ENCODE measurements around the gene NDUFB10.
"Not testable (repeated sequence)": the region's sequence is repeated elsewhere in the genome, so short reads cannot be mapped to it uniquely, and the experiment has no call there.

The NDUFB10 gene

DNA sequence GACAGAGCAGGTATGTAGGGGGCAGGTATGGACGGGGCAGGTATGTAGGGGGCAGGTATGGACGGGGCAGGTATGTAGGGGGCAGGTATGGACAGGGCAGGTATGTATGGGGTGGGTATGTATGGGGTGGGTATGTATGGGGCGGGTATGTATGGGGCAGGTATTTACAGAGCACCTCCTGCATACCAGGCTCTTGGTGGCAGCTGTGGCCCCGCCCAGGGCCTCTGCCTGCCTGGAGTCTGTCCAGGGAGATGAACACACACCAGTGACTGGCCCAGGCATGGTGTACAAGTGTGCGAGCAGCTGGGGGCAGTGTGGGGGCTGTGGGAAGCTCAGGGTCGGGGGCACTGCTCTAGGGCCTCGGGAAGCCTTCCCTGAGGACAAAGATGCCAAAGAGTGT, 9.3 kb upstream of the NDUFB10 start:
- H3K36me3 ChIP-seq (ENCODE audit: control insufficient read depth, insufficient read depth, low read length) = no peaks in the 10 kb centered on the region
- no peak overlapping the region for H3K4me3 ChIP-seq (ENCODE audit: low read depth, low read length)
- H3K9ac ChIP-seq (ENCODE audit: low read depth, low read length) = no peak overlapping the region
- H3K9me3 ChIP-seq (ENCODE audit: control insufficient read depth, insufficient read depth, low read length) = no peaks in the 10 kb centered on the region
- no peak overlapping the region for H3K27ac ChIP-seq (ENCODE audit: low read depth, low read length)
- H3K4me1 ChIP-seq (ENCODE audit: control insufficient read depth, insufficient read depth, low read length) = no peaks in the 10 kb centered on the region
- H3K27me3 ChIP-seq (ENCODE audit: control insufficient read depth, insufficient read depth, low read length) = no peaks in the 10 kb centered on the region

DNA sequence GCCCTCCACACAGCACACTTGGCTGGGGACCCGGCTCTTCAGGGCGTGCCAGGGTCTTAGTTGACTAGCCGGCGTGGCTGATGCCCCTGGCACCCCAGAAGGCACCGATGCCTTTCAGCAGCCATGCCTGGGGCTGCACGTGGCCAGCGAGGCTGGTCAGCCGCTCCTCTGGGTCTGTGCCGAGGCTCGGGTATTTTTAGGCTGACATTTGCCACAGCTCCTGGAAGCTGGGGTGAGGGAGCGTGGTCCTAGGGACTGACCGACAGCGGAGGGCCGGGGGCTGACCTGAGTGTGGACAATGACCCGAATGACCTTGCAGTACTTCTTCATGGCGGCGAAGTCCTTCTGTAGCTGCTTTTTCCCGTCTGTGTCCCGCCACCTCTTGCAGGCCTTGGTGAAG, 8.8 kb upstream of the NDUFB10 start:
- no peak overlapping the region for H3K4me3 ChIP-seq (ENCODE audit: low read depth, low read length)
- no peaks in the 10 kb centered on the region for H3K9me3 ChIP-seq (ENCODE audit: control insufficient read depth, insufficient read depth, low read length)
- H3K36me3 ChIP-seq (ENCODE audit: control insufficient read depth, insufficient read depth, low read length) = no peaks in the 10 kb centered on the region
- H3K9ac ChIP-seq (ENCODE audit: low read depth, low read length) = no peak overlapping the region
- no peaks in the 10 kb centered on the region for H3K27me3 ChIP-seq (ENCODE audit: control insufficient read depth, insufficient read depth, low read length)
- H3K4me1 ChIP-seq (ENCODE audit: control insufficient read depth, insufficient read depth, low read length) = no peaks in the 10 kb centered on the region
- no peak overlapping the region for H3K27ac ChIP-seq (ENCODE audit: low read depth, low read length)

DNA sequence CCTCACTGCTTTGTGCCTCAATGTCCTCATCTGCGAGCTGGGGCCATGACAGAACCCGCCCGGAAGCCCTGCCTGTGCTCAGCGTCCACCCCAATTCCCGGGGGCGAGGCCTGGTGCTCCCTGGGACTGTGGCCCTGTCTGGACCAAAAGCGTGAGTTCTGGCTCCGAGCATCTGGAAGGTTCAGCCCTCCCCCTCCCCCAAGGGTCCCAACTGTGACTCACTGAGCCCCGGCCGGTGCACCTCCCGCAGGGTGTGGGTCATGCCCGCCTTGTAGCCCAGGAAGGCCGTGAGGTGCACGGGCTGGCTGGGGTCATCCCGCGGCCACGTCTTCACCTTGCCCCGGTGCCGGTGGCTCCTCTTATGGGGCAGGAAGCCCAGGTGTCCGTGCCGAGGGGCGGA, 5.6 kb upstream of the NDUFB10 start:
- H3K27me3 ChIP-seq (ENCODE audit: control insufficient read depth, insufficient read depth, low read length) = no peaks in the 10 kb centered on the region
- no peaks in the 10 kb centered on the region for H3K9me3 ChIP-seq (ENCODE audit: control insufficient read depth, insufficient read depth, low read length)
- H3K36me3 ChIP-seq (ENCODE audit: control insufficient read depth, insufficient read depth, low read length) = no peaks in the 10 kb centered on the region
- H3K4me3 ChIP-seq (ENCODE audit: low read depth, low read length) = no peak overlapping the region
- H3K27ac ChIP-seq (ENCODE audit: low read depth, low read length) = no peak overlapping the region
- H3K9ac ChIP-seq (ENCODE audit: low read depth, low read length) = no peak overlapping the region
- H3K4me1 ChIP-seq (ENCODE audit: control insufficient read depth, insufficient read depth, low read length) = peaks cover 2% of the 10 kb centered on the region; the same call in 1 of the 2 replicates

DNA sequence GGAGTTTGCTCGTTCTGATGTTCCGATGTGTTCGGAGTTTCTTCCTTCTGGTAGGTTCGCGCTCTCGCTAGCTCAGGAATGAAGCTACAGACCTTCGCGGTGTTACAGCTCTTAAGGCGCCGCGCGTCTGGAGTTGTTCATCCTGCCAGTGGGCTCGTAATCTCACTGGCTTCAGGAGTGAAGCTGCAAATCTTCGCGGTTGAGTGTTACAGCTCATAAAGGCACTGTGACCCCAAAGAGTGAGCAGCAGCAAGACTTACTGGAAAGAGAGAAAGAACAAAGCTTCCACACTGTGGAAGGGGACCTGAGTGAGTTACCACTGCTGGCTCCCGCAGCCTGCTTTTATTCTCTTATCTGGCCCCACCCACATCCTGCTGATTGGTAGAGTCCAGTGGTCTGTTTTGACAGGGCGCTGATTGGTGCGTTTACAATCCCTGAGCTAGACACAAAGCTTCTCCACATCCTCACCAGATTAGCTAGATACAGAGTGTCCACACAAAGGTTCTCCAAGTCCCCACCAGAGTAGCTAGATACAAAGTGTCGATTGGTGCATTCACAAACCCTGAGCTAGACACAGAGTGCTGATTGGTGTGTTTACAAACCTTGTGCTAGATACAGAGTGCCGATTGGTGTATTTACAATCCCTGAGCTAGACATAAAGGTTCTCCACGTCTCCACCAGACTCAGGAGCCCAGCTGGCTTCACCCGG, 1.8 kb upstream of the NDUFB10 start:
- Histone ChIP-seq H3K36me3 (ENCODE audit: control insufficient read depth, insufficient read depth, low read length) (peaks cover 16% of the 10 kb centered on the region), H3K4me1 (ENCODE audit: control insufficient read depth, insufficient read depth, low read length) (peaks cover 11% of the 10 kb centered on the region)
- H3K27ac ChIP-seq (ENCODE audit: low read depth, low read length); H3K9ac ChIP-seq (ENCODE audit: low read depth, low read length); H3K4me3 ChIP-seq (ENCODE audit: low read depth, low read length); H3K9me3 ChIP-seq (ENCODE audit: control insufficient read depth, insufficient read depth, low read length); H3K27me3 ChIP-seq (ENCODE audit: control insufficient read depth, insufficient read depth, low read length): not testable (repeated sequence)

DNA sequence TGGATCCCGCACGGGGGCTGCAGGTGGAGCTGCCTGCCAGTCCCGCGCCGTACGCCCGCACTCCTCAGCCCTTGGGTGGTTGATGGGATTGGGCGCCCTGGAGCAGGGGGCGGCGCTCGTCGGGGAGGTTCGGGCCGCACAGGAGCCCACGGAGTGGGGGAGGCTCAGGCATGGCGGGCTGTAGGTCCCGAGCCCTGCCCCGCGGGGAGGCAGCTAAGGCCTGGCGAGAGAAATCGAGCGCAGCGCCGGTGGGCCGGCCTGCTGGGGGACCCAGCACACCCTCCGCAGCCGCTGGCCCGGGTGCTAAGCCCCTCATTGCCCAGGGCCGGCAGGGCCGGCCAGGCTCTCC, 1.2 kb upstream of the NDUFB10 start:
- not testable (repeated sequence) for H3K9me3 ChIP-seq (ENCODE audit: control insufficient read depth, insufficient read depth, low read length); H3K27ac ChIP-seq (ENCODE audit: low read depth, low read length); H3K27me3 ChIP-seq (ENCODE audit: control insufficient read depth, insufficient read depth, low read length); H3K4me3 ChIP-seq (ENCODE audit: low read depth, low read length); H3K9ac ChIP-seq (ENCODE audit: low read depth, low read length)
- H3K4me1 ChIP-seq (ENCODE audit: control insufficient read depth, insufficient read depth, low read length) = peaks cover 16% of the 10 kb centered on the region
- H3K36me3 ChIP-seq (ENCODE audit: control insufficient read depth, insufficient read depth, low read length) = peaks cover 21% of the 10 kb centered on the region

DNA sequence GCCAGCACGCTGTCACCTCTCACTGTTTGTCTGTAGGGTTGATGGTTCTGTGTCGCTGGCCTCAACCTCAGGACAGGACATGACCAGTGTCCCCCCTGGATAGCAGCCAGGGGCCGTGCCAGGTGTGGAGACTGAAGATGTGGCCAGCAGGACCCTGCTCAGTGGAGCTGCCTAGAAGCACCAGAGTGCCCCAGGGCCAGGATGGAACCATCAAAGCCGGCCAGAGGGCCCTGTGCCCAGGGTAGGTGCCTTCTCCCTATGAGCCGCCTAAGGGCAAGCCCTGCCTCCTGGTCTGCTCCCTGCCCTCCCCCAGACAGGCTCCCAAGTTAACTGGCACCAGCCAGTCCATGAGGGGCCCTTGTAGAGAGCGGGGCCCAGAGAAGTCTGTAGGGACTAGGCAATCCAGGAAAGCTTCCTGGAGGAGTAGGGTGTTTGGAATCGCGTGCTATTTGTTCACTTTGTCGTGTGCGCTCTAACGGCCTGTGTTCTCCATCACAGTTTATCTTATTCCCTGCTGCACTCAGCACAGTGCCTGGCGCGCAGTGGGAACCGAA, 546 bp upstream of the NDUFB10 start:
- Histone ChIP-seq H3K9me3 (ENCODE audit: control insufficient read depth, insufficient read depth, low read length) (no peaks in the 10 kb centered on the region), H3K36me3 (ENCODE audit: control insufficient read depth, insufficient read depth, low read length) (peaks cover 28% of the 10 kb centered on the region), H3K4me1 (ENCODE audit: control insufficient read depth, insufficient read depth, low read length) (peaks cover 18% of the 10 kb centered on the region), H3K27ac (ENCODE audit: low read depth, low read length) (no peak overlapping the region), H3K27me3 (ENCODE audit: control insufficient read depth, insufficient read depth, low read length) (no peaks in the 10 kb centered on the region), H3K9ac (ENCODE audit: low read depth, low read length) (no peak overlapping the region), H3K4me3 (ENCODE audit: low read depth, low read length) (peak overlapping the region; percentile 87)

DNA sequence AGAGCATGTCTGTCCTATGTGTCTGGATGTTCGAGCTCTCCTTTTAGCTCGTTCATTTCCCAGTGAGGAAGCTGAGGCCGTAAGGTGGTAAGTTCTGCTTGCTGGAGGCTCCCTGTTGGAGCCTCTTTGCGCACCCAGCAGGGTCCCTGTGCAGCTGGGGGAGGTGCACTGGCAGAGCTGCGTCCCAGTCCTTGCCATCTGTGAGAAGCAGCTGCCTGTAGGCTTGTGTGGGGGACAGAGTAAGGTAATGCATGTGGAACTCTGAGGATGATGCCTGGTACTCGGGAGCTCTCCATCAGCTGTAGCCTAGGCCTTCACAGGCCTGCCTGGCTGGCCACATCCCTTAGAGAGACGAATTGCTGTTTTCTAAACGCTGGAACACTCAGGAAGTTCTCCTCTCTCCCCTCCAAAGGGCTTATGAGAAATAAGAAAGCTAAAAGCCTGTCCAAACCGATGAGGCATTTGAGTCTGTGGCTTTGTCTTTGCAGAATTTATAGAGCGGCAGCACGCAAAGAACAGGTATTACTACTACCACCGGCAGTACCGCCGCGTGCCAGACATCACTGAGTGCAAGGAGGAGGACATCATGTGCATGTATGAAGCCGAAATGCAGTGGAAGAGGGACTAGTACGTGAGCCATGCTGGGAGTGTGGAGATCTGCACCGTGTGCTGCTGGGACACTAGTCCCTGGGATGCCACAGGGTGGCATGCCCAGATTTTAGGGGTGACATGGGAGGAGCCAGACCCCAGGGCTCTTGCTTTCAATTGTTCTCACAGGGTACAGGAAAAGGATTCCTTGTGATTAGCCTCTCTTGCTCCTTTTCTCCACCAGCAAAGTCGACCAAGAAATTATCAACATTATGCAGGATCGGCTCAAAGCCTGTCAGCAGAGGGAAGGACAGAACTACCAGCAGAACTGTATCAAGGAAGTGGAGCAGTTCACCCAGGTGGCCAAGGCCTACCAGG, 1.6 kb downstream of the NDUFB10 start:
- H3K27ac ChIP-seq (ENCODE audit: low read depth, low read length) = peak overlapping the region; percentile 97
- H3K9ac ChIP-seq (ENCODE audit: low read depth, low read length) = peak overlapping the region; percentile 89
- H3K36me3 ChIP-seq (ENCODE audit: control insufficient read depth, insufficient read depth, low read length) = peaks cover 32% of the 10 kb centered on the region
- H3K27me3 ChIP-seq (ENCODE audit: control insufficient read depth, insufficient read depth, low read length) = no peaks in the 10 kb centered on the region
- H3K4me3 ChIP-seq (ENCODE audit: low read depth, low read length) = peak overlapping the region; percentile 87
- H3K4me1 ChIP-seq (ENCODE audit: control insufficient read depth, insufficient read depth, low read length) = peaks cover 18% of the 10 kb centered on the region
- H3K9me3 ChIP-seq (ENCODE audit: control insufficient read depth, insufficient read depth, low read length) = no peaks in the 10 kb centered on the region

DNA sequence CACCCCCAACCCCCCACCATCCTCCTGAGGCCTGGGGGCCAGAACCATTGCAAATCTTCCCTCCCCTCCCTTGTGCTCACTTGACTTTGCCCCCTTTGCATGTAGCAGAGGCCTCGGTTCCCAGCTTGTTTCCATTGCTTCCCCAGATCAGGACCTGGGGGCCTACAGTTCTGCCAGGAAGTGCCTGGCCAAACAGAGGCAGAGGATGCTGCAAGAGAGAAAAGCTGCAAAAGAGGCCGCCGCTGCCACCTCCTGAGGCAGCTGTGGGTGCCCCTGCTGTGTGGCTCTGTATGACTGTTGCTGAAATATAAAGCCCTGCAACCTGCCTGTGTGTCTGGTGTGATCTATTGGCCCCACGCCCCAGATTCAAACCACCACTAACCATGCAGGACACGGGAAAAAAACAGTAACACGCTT, 2.3 kb downstream of the NDUFB10 start:
- peaks cover 18% of the 10 kb centered on the region for H3K4me1 ChIP-seq (ENCODE audit: control insufficient read depth, insufficient read depth, low read length)
- H3K9me3 ChIP-seq (ENCODE audit: control insufficient read depth, insufficient read depth, low read length) = no peaks in the 10 kb centered on the region
- H3K27me3 ChIP-seq (ENCODE audit: control insufficient read depth, insufficient read depth, low read length) = no peaks in the 10 kb centered on the region
- no peak overlapping the region for H3K9ac ChIP-seq (ENCODE audit: low read depth, low read length)
- peaks cover 32% of the 10 kb centered on the region for H3K36me3 ChIP-seq (ENCODE audit: control insufficient read depth, insufficient read depth, low read length)
- H3K4me3 ChIP-seq (ENCODE audit: low read depth, low read length) = peak overlapping the region; percentile 33
- H3K27ac ChIP-seq (ENCODE audit: low read depth, low read length) = peak overlapping the region; percentile 97

DNA sequence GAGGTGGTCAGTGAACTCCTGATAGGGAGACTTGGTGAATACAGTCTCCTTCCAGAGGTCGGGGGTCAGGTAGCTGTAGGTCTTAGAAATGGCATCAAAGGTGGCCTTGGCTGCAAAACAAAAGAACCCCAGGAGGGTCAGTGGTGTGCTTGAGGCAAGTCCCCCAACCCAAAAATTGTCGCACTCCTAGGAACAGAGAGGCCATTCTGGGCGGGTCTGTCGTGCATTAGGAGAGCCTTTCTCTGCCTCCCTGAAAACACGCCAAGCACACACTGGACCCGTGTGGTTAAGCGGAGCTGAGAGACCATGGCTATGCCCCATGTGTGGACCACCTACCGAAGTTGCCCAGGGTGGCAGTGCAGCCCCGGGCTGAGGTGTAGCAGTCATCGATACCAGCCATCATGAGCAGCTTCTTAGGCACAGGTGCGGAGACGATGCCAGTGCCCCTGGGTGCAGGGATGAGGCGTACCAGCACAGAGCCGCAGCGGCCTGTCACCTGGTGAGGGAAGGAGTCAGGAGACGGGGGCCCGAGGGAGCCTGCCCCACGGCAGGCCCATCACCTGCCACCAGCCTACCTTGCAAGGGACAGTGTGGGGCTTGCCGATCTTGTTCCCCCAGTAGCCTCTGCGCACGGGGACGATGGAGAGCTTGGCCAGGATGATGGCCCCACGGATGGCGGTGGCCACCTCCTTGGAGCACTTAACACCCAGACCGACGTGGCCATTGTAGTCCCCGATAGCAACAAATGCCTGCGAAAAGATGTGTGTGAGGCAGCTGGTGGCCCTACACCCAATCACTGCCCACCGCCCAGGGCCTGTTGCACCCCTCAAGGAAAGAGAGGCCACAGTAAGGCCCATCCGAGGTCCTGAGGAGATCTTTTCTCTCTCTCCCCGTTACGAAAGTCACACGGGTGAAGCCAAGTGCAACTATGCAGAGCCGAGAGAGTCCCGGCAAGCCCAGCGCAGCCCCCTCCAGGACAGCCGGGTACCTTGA, 3.1 kb downstream of the NDUFB10 start:
- H3K4me3 ChIP-seq (ENCODE audit: low read depth, low read length) = peak overlapping the region; percentile 84
- H3K27me3 ChIP-seq (ENCODE audit: control insufficient read depth, insufficient read depth, low read length); H3K9me3 ChIP-seq (ENCODE audit: control insufficient read depth, insufficient read depth, low read length): not testable (repeated sequence)
- H3K36me3 ChIP-seq (ENCODE audit: control insufficient read depth, insufficient read depth, low read length) = peaks cover 32% of the 10 kb centered on the region
- peak overlapping the region; percentile 99 for H3K9ac ChIP-seq (ENCODE audit: low read depth, low read length)
- peaks cover 18% of the 10 kb centered on the region for H3K4me1 ChIP-seq (ENCODE audit: control insufficient read depth, insufficient read depth, low read length)
- peak overlapping the region; percentile 97 for H3K27ac ChIP-seq (ENCODE audit: low read depth, low read length)

DNA sequence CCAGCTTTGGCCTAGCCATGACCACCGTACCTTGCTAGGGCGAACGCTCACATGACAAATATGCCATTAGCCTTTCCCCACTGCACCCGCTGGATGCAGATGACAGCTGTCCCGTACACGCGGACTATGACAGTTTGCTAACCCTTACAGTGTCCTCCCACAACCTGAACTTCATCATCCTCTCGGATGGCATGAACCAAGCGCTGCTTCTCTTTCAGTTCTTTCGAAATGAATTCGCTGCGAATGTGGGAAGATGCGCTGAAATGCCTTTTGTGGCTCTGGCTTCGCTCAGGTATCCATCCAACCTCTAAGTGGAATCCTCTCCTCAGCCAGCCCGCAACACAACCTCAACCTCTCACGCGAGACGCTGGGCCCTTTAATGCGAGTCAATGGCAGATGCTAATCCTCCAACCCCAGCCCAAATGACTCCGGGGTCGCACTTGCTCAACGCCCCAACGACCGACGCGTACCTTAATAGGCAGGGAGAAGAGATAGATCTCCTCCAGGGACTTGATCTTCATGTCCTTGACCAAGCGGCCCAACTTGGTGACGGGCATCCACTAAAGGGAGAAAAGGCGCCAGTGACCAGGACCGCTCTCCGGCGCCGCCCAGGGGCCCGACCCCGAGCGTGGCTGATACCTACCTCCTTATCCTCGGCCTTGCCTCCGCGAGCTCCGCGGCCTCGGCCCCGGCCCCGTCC, 4.6 kb downstream of the NDUFB10 start:
- peaks cover 14% of the 10 kb centered on the region for H3K4me1 ChIP-seq (ENCODE audit: control insufficient read depth, insufficient read depth, low read length)
- no peaks in the 10 kb centered on the region for H3K27me3 ChIP-seq (ENCODE audit: control insufficient read depth, insufficient read depth, low read length)
- H3K36me3 ChIP-seq (ENCODE audit: control insufficient read depth, insufficient read depth, low read length) = peaks cover 32% of the 10 kb centered on the region
- peak overlapping the region; percentile 99 for H3K9ac ChIP-seq (ENCODE audit: low read depth, low read length)
- H3K4me3 ChIP-seq (ENCODE audit: low read depth, low read length) = peak overlapping the region; percentile 84
- peak overlapping the region; percentile 97 for H3K27ac ChIP-seq (ENCODE audit: low read depth, low read length)
- no peaks in the 10 kb centered on the region for H3K9me3 ChIP-seq (ENCODE audit: control insufficient read depth, insufficient read depth, low read length)
